ENCODE data around the gene OR6C1.
"Not testable (repeated sequence)": the region's sequence is repeated elsewhere in the genome, so short reads cannot be mapped to it uniquely, and the experiment has no call there.

OR6C1 gene

DNA sequence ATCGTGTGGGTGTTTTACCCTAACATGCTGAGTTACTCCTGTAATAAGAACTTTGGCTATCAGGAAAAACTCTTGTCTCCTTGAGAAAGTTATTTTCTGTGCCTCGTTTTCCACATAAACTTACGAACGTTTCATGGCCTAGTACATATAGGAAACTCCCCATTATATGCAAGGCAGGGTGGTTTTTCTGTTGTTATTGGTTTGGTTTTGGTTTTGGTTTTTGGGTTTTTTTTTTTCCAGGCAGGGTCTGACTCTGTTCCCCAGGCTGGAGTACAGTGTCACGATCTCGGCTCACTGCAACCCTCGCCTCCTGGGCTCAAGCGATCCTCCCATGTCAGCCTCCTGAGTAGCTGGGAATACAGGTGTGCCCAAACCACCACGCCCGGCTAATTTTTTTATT, 21.9 kb downstream of the OR6C1 start:
- in situ Hi-C loops (cut with HindIII; ENCODE audit: low sequenced_read_pairs): no loop called here
- DNase-seq (ENCODE audit: low read depth, low spot score): no peak

DNA sequence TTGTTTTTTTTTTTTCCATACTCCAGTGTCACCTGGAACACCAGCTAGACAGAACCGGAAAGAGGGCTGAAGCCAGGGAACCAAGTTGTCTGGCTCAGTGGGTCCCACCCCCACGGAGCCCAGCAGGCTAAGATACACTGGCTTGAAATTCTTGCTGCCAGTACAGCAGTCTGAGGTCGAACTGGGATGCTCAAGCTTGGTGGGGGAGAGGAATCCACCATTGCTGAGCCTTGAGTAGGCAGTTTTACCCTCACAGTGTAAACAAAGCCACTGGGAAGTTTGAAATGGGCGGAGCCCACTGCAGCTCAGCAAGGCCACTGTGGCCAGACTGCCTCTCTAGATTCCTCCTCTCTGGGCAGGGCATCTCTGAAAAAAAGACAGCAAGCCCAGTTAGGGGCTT, 41.2 kb downstream of the OR6C1 start:
- DNase-seq (ENCODE audit: low read depth, low spot score); H3K4me3 ChIP-seq (ENCODE audit: low read depth, low read length); in situ Hi-C loops (cut with HindIII; ENCODE audit: low sequenced_read_pairs): not testable (repeated sequence)

More for the DNA sequence above, 21.9 kb downstream of the OR6C1 start:
- H3K4me3 ChIP-seq (ENCODE audit: low read depth, low read length): no peak overlapping the region
- TF ChIP-seq CTCF (IDR thresholded peaks at IDR 0.05; ENCODE audit: low read depth, low read length): no peak

- no peak for DNase-seq (ENCODE audit: low read depth, low spot score)
- no peak for TF ChIP-seq CTCF (IDR thresholded peaks at IDR 0.05; ENCODE audit: low read depth, low read length)
Observed at GRCh38 chr12:55362675-55363074, 48.5 kb downstream of the OR6C1 start, which contains the start of gene OR6C75. Gene OR6C75, plus strand, starts transcription at chr12:55362975. Its CDS starts 2,136 bp downstream, at chr12:55365111.

DNA sequence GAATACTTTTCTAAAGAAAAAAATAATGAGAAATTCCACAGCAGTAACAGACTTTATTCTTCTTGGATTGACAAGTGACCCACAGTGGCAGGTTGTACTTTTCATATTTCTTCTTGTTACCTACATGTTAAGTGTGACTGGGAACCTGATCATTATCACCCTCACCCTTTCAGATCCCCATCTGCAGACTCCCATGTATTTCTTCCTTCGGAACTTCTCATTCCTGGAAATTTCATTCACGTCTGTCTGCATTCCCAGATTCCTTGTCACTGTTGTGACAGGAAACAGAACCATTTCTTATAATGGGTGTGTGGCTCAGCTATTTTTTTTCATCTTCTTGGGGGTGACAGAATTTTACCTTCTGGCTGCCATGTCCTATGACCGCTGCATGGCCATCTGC, 50.9 kb downstream of the OR6C1 start:
- H3K4me3 ChIP-seq (ENCODE audit: low read depth, low read length): no peak overlapping the region
- DNase-seq (ENCODE audit: low read depth, low spot score): no peak
- in situ Hi-C loops (cut with HindIII; ENCODE audit: low sequenced_read_pairs): no loop called here
- no peak for TF ChIP-seq CTCF (IDR thresholded peaks at IDR 0.05; ENCODE audit: low read depth, low read length)

More at GRCh38 chr12:55362675-55363074, 48.5 kb downstream of the OR6C1 start, which contains the start of gene OR6C75:
- in situ Hi-C loops (cut with HindIII; ENCODE audit: low sequenced_read_pairs): no loop called here
- H3K4me3 ChIP-seq (ENCODE audit: low read depth, low read length): no peak within 1 kb of the TSS

Measured in astrocyte of the spinal cord (primary cell).